Type B pancreatic cell (in vitro differentiated cells): ENCODE measurements around the gene PSD. TPM values are rescaled to one million over a fixed set of nuclear protein-coding genes. Genes with fewer than 3 reads are reported as not detected.
"Not testable (repeated sequence)": the region's sequence is repeated elsewhere in the genome, so short reads cannot be mapped to it uniquely, and the experiment has no call there.

Experiments
- DNase-seq: peaks from one replicate; pipeline ENCODE4 v3.0.0; 2021; ENCODE audit warnings: mixed read lengths; ENCODE audit not compliant: unreplicated experiment; ENCODE audit errors: extremely low spot score
- H3K27ac Mint-ChIP-seq: 2 replicates; pipeline ENCODE4 v1.8.0; 2021; ENCODE audit warnings: mild to moderate bottlenecking, mixed read lengths
- H3K27me3 Mint-ChIP-seq: 2 replicates; pipeline ENCODE4 v1.8.0; 2021; ENCODE audit warnings: mixed read lengths
- H3K36me3 Mint-ChIP-seq: 2 replicates; pipeline ENCODE4 v1.8.0; 2021; ENCODE audit warnings: mixed read lengths
- H3K4me1 Mint-ChIP-seq: one replicate; pipeline ENCODE4 v1.8.0; 2021; ENCODE audit warnings: mixed read lengths; ENCODE audit not compliant: unreplicated experiment
- H3K4me3 Mint-ChIP-seq: 2 replicates; pipeline ENCODE4 v1.8.0; 2021; ENCODE audit warnings: mild to moderate bottlenecking, mixed read lengths
- H3K9me3 Mint-ChIP-seq: 2 replicates; pipeline ENCODE4 v1.8.0; 2021; ENCODE audit warnings: mixed read lengths
- CTCF ChIP-seq: fragments of 200-600 bp; sonication (generic); conservative IDR thresholded peaks from 2 replicates; pipeline ENCODE4 v1.5.0; 2021; ENCODE audit warnings: antibody characterized with exemption, mild to moderate bottlenecking
- total RNA-seq: library from RNA; stranded (reverse); gene quantifications from 2 replicates; pipeline ENCODE4 v1.2.1, GENCODE V29; 2021; ENCODE audit warnings: low replicate concordance

PSD gene
- total RNA-seq, 1 donor from 2014 or later, result 7.8 TPM

GRCh38 chr10:102455893-102456471 is 37.4 kb upstream of the PSD start:
- Mint-ChIP-seq H3K27ac (no peak overlapping the region), H3K4me1 (peaks cover 9% of the 10 kb centered on the region), H3K4me3 (no peak overlapping the region), H3K9me3 (no peaks in the 10 kb centered on the region), H3K36me3 (no peaks in the 10 kb centered on the region), H3K27me3 (no peaks in the 10 kb centered on the region)
- TF ChIP-seq CTCF, result no peak
- no peak for DNase-seq

DNA sequence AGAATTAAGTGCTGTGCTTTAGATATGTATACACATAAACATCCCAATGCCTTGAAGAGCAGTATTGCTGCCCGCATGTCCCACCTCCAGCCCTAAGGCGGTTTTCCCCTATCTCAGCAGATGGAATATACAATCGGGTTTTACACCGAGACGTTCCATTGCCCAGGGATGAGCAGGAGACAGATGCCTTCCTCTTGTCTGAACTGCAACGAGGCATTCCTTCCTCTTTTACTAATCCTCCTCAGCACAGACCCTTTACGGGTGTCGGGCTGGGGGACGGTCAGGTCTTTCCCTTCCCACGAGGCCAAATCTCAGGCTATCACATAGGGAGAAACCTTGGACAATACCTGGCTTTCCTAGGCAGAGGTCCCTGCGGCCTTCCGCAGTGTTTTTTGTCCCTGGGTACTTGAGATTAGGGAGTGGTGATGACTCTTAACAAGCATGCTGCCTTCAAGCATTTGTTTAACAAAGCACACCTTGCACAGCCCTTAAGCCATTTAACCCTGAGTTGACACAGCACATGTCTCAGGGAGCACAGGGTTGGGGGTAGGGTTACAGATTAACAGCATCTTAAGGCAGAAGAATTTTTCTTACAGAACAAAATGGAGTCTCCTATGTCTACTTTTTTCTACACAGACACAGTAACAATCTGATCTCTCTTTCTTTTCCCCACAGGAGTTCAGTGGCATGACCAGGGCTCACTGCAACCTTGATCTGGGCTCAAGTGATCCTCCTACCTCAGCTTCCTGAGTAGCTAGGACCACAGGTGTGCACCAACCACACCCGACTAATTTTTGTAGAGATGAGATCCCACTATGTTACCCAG is 36.3 kb upstream of the PSD start:
- not testable (repeated sequence) for DNase-seq, H3K9me3 Mint-ChIP-seq, H3K27me3 Mint-ChIP-seq, H3K4me1 Mint-ChIP-seq, H3K36me3 Mint-ChIP-seq
- H3K4me3 Mint-ChIP-seq, result peak overlapping the region; percentile 47
- peak overlapping the region; percentile 89 for H3K27ac Mint-ChIP-seq

DNA sequence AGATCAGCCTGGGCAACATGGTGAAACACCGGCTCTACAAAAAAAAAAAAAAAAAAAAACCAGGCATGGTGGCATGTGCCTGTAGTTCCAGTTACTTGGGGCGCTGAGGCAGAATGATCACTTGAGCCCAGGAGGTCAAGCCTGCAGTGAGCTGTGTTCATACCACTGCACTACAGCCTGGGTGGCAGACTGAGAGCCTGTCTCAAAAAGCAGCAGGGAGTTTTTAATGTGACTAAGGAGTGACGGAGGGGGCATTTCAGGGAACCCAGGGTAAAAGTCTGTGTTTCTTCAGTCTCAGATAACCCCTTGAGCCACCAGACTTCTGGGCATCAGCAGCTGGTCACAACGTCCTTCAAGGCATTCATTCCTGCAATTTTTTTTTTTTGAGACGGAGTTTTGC is 34.9 kb upstream of the PSD start:
- Mint-ChIP-seq H3K27ac (no peak overlapping the region), H3K36me3 (no peaks in the 10 kb centered on the region), H3K4me3 (no peak overlapping the region), H3K9me3 (no peaks in the 10 kb centered on the region), H3K4me1 (peaks cover 12% of the 10 kb centered on the region), H3K27me3 (no peaks in the 10 kb centered on the region)
- no peak for DNase-seq
- TF ChIP-seq CTCF, result no peak

DNA sequence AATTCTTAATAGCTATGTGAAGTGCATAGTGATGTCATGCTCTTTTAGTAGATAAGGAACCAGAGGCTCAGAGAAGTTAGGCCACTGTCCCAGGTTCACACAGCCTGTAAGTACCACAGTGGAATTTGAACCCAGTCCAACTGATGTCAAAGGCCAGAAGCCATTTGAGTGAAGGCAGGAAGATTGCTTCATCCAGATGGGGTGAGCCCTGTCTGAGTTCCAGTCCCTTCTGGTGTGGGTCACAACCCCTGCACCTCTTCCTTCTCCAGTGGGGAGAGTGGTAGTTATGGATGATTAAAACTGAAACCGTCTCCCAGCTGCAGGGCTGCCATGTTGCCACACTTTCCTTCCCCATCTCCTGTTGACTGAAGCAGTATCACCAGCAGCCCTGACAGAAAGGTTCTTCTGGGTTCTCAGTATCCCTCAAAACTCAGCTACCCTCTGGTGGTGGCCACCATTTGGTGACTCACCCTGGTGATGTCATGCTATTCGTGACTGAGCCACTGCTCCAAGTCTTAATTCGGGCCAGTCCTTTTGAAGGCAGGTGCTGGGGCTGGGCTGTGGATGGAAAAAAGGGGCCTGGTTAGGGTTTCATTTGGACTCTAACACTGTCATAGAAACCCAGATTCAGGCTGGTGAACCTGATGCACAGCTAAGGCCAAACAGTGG is 34.2 kb upstream of the PSD start:
- Mint-ChIP-seq H3K27ac (peak overlapping the region; percentile 57), H3K36me3 (no peaks in the 10 kb centered on the region), H3K4me1 (peaks cover 12% of the 10 kb centered on the region), H3K4me3 (peak overlapping the region; percentile 75), H3K9me3 (no peaks in the 10 kb centered on the region), H3K27me3 (no peaks in the 10 kb centered on the region)
- DNase-seq, result no peak
- no peak for TF ChIP-seq CTCF

GRCh38 chr10:102451105-102451969 is 32.8 kb upstream of the PSD start, which contains the start of gene C10orf95:
Gene C10orf95 (minus strand): TSS chr10:102451543. CDS start chr10:102451093, 450 bp downstream.
- Mint-ChIP-seq H3K36me3 (no peaks in the 10 kb centered on the region), H3K27me3 (no peaks in the 10 kb centered on the region), H3K4me3 (peak within 1 kb of the TSS; percentile 90), H3K4me1 (peaks cover 12% of the 10 kb centered on the region), H3K27ac (peak within 1 kb of the TSS; percentile 88), H3K9me3 (no peaks in the 10 kb centered on the region)
- no peak for DNase-seq
- TF ChIP-seq CTCF, result no peak
